HG02870 (cell line): ENCODE results near the gene POP7.
"Not testable (repeated sequence)": the region's sequence is repeated elsewhere in the genome, so short reads cannot be mapped to it uniquely, and the experiment has no call there.

Source experiments
- ATAC-seq: cut with Tn5 transposase; IDR thresholded peaks from one replicate; pipeline ENCODE4 v1.9.1; 2021; ENCODE audit warnings: mild to moderate bottlenecking, moderate library complexity; ENCODE audit not compliant: unreplicated experiment

The POP7 gene

GRCh38 chr7:100721505-100721812 is 15.5 kb downstream of the POP7 start:
- ATAC-seq = no peak

- no peak for ATAC-seq
Observed at GRCh38 chr7:100722480-100723212, 16.7 kb downstream of the POP7 start.

GRCh38 chr7:100723732-100724275 is 17.9 kb downstream of the POP7 start:
- no peak for ATAC-seq

- not testable (repeated sequence) for ATAC-seq
Observed at GRCh38 chr7:100724364-100724763, 18.4 kb downstream of the POP7 start.

- ATAC-seq = no peak
Observed at GRCh38 chr7:100726996-100727761, 21.3 kb downstream of the POP7 start.

- ATAC-seq = no peak
Observed at GRCh38 chr7:100728196-100728595, 22.3 kb downstream of the POP7 start.

- ATAC-seq = no peak
Observed at GRCh38 chr7:100730136-100730800, 24.3 kb downstream of the POP7 start.

- no peak for ATAC-seq
Observed at GRCh38 chr7:100731937-100732636, 26.2 kb downstream of the POP7 start.

GRCh38 chr7:100735730-100736129 is 29.8 kb downstream of the POP7 start:
- ATAC-seq = no peak

- no peak for ATAC-seq
Observed at GRCh38 chr7:100736671-100737070, 30.8 kb downstream of the POP7 start.

- ATAC-seq = no peak
Observed at GRCh38 chr7:100739934-100740333, 34.0 kb downstream of the POP7 start.

- ATAC-seq = no peak
Observed at GRCh38 chr7:100744605-100745004, 38.7 kb downstream of the POP7 start.

- no peak for ATAC-seq
Observed at GRCh38 chr7:100745184-100745583, 39.3 kb downstream of the POP7 start.

GRCh38 chr7:100752994-100753393 is 47.1 kb downstream of the POP7 start:
- no peak for ATAC-seq

- ATAC-seq = no peak
Observed at GRCh38 chr7:100753750-100754149, 47.8 kb downstream of the POP7 start.
